ENCODE data around the gene CLDN14. TPM values are rescaled to one million over a fixed set of nuclear protein-coding genes. Genes with fewer than 3 reads are reported as not detected.

Gene CLDN14
- total and polyA plus RNA-seq, 2 donors (not counting 1 experiment from before 2014, with no cell fraction given), result 0.39 TPM; not detected in 1

GRCh38 chr21:36441715-36442114 is 38.2 kb downstream of the CLDN14 start:
- H3K27me3 Mint-ChIP-seq, result peaks cover 4% of the 10 kb centered on the region
- H3K4me1 Mint-ChIP-seq, result no peaks in the 10 kb centered on the region
- H3K27ac Mint-ChIP-seq, result no peak overlapping the region

GRCh38 chr21:36437745-36438128 is 42.2 kb downstream of the CLDN14 start:
- no peak overlapping the region for H3K27ac Mint-ChIP-seq
- no peaks in the 10 kb centered on the region for H3K4me1 Mint-ChIP-seq
- CTCF ChIA-PET, result no interaction called here
- no peak overlapping the region for H3K27ac ChIP-seq (ENCODE audit: low read length in 2 of 2)
- POLR2A ChIA-PET, result no interaction called here
- H3K4me3 ChIP-seq (ENCODE audit: control extremely low read depth in 1 of 5, extremely low read depth in 1 of 5, insufficient read depth in 1 of 5, low read depth in 2 of 5, low read length in 4 of 5), result no peak overlapping the region
- intact Hi-C loops (cut with micrococcal nuclease), result no loop called here
- TF ChIP-seq EZH2 (IDR thresholded peaks at IDR 0.05; ENCODE audit: borderline replicate concordance, insufficient read depth, low read depth, low read length, poor library complexity, severe bottlenecking) (no peak), CTCF (IDR thresholded peaks at IDR 0.05) (no peak)
- peaks cover 17% of the 10 kb centered on the region for H3K27me3 Mint-ChIP-seq
- H3K4me3 Mint-ChIP-seq, result no peak overlapping the region
- H3K9me3 Mint-ChIP-seq (ENCODE audit: insufficient read depth), result peaks cover 2% of the 10 kb centered on the region
- DNase-seq (no peak), ATAC-seq (ENCODE audit: low read depth) (no peak)
- no peaks in the 10 kb centered on the region for H4K20me1 ChIP-seq (ENCODE audit: control insufficient read depth, insufficient read depth, low read length, poor library complexity, severe bottlenecking)
- no peaks in the 10 kb centered on the region for H3K36me3 ChIP-seq (replicated peaks in 1 of 2; ENCODE audit: control extremely low read depth in 1 of 2, control insufficient read depth in 1 of 2, extremely low read depth in 1 of 2, insufficient read depth in 2 of 2, low read length in 1 of 2)
- peaks cover 0 to 4% (median 0%) of the 10 kb centered on the region in 3 donors for H3K9me3 ChIP-seq (ENCODE audit: control extremely low read depth in 1 of 3, control insufficient read depth in 2 of 3, insufficient read depth in 1 of 3, low read length in 2 of 3)
- no peak overlapping the region for H3K9ac ChIP-seq (ENCODE audit: low read length)
- no peak overlapping the region for H2AFZ ChIP-seq (ENCODE audit: insufficient read depth, low read depth, low read length, poor library complexity, severe bottlenecking)
- WGBS (ENCODE audit: insufficient coverage), result 10% methylated on average over 4 of the region's 6 CpGs
- H3K4me2 ChIP-seq (replicated peaks; ENCODE audit: low read depth, low read length, poor library complexity, severe bottlenecking), result no peak overlapping the region
- H3K4me1 ChIP-seq (ENCODE audit: control insufficient read depth in 2 of 2, insufficient read depth in 2 of 2, low read length in 2 of 2), result no peaks in the 10 kb centered on the region
- H3K79me2 ChIP-seq (ENCODE audit: control insufficient read depth, insufficient read depth, low read length), result no peaks in the 10 kb centered on the region
- peaks cover 0 to 5% (median under 1%) of the 10 kb centered on the region in 4 experiments for H3K27me3 ChIP-seq (replicated peaks in 1 of 4; ENCODE audit: control extremely low read depth in 1 of 4, control insufficient read depth in 3 of 4, insufficient read depth in 4 of 4, low read length in 3 of 4)

More at GRCh38 chr21:36441715-36442114, 38.2 kb downstream of the CLDN14 start:
- Histone ChIP-seq H3K4me1 (ENCODE audit: control insufficient read depth in 2 of 2, insufficient read depth in 2 of 2, low read length in 2 of 2) (no peaks in the 10 kb centered on the region), H3K27me3 (replicated peaks in 1 of 4; ENCODE audit: control extremely low read depth in 1 of 4, control insufficient read depth in 3 of 4, insufficient read depth in 4 of 4, low read length in 3 of 4) (no peaks in the 10 kb centered on the region), H3K79me2 (ENCODE audit: control insufficient read depth, insufficient read depth, low read length) (no peaks in the 10 kb centered on the region), H3K4me3 (ENCODE audit: control extremely low read depth in 1 of 5, extremely low read depth in 1 of 5, insufficient read depth in 1 of 5, low read depth in 2 of 5, low read length in 4 of 5) (no peak overlapping the region), H3K9me3 (ENCODE audit: control extremely low read depth in 1 of 3, control insufficient read depth in 2 of 3, insufficient read depth in 1 of 3, low read length in 2 of 3) (no peaks in the 10 kb centered on the region), H4K20me1 (ENCODE audit: control insufficient read depth, insufficient read depth, low read length, poor library complexity, severe bottlenecking) (no peaks in the 10 kb centered on the region), H2AFZ (ENCODE audit: insufficient read depth, low read depth, low read length, poor library complexity, severe bottlenecking) (no peak overlapping the region), H3K36me3 (replicated peaks in 1 of 2; ENCODE audit: control extremely low read depth in 1 of 2, control insufficient read depth in 1 of 2, extremely low read depth in 1 of 2, insufficient read depth in 2 of 2, low read length in 1 of 2) (no peaks in the 10 kb centered on the region), H3K9ac (ENCODE audit: low read length) (no peak overlapping the region), H3K4me2 (replicated peaks; ENCODE audit: low read depth, low read length, poor library complexity, severe bottlenecking) (no peak overlapping the region), H3K27ac (ENCODE audit: low read length in 2 of 2) (no peak overlapping the region)
- POLR2A ChIA-PET, result no interaction called here
- DNase-seq, result no peak
- peaks cover 2% of the 10 kb centered on the region for H3K9me3 Mint-ChIP-seq (ENCODE audit: insufficient read depth)
- no CpG with 5 or more reads among the region's 6 CpGs for WGBS (ENCODE audit: insufficient coverage)
- no peak overlapping the region for H3K4me3 Mint-ChIP-seq
- TF ChIP-seq EZH2 (IDR thresholded peaks at IDR 0.05; ENCODE audit: borderline replicate concordance, insufficient read depth, low read depth, low read length, poor library complexity, severe bottlenecking) (no peak), CTCF (IDR thresholded peaks at IDR 0.05) (no peak)
- no peak for ATAC-seq (ENCODE audit: low read depth)
- intact Hi-C loops (cut with micrococcal nuclease), result no loop called here
- CTCF ChIA-PET, result no interaction called here
